Suprapubic skin (tissue), 4 donors: ENCODE measurements around the gene TRIM9. TPM values are rescaled to one million over a fixed set of nuclear protein-coding genes. Genes with fewer than 3 reads are reported as not detected.

Experiments
- DNase-seq, 2 donors: peaks; one replicate each; pipeline ENCODE4 v3.0.0-alpha.2; 2019; ENCODE audit warnings: low spot score in 2 of 2
- H3K27ac ChIP-seq: fragments of 200-600 bp; sonication (generic); one replicate; pipeline ENCODE4 v1.5.1; 2019
- H3K27me3 ChIP-seq: fragments of 200-600 bp; sonication (generic); one replicate; pipeline ENCODE4 v1.5.1; 2019
- H3K36me3 ChIP-seq: fragments of 200-600 bp; sonication (generic); one replicate; pipeline ENCODE4 v1.5.1; 2019
- H3K4me1 ChIP-seq: fragments of 200-600 bp; sonication (generic); one replicate; pipeline ENCODE4 v1.5.1; 2019
- H3K4me3 ChIP-seq: fragments of 200-600 bp; sonication (generic); one replicate; pipeline ENCODE4 v1.5.1; 2019; ENCODE audit warnings: mild to moderate bottlenecking
- H3K9me3 ChIP-seq: fragments of 200-600 bp; sonication (generic); one replicate; pipeline ENCODE4 v1.5.1; 2019
- CTCF ChIP-seq, 2 donors: fragments of 200-600 bp in 1 of 2; fragments of 450-650 bp in 1 of 2; sonication (generic) in 1 of 2; IDR thresholded peaks; one replicate each; pipeline ENCODE4 v1.5.1; 2016 to 2019; ENCODE audit warnings: antibody characterized with exemption in 2 of 2, mild to moderate bottlenecking in 1 of 2, moderate library complexity in 1 of 2
- EP300 ChIP-seq: sonication (generic); formaldehyde crosslinking; IDR thresholded peaks from one replicate; pipeline ENCODE4 v1.6.1; 2017; ENCODE audit warnings: antibody characterized with exemption
- POLR2A ChIP-seq, 2 donors: fragments of 450-650 bp; IDR thresholded peaks; one replicate each; pipeline ENCODE4 v1.6.1; 2017; ENCODE audit warnings: antibody characterized with exemption in 2 of 2, mild to moderate bottlenecking in 2 of 2, moderate library complexity in 2 of 2
- POLR2AphosphoS5 ChIP-seq, 3 donors: sonication (generic); formaldehyde crosslinking; IDR thresholded peaks; one replicate each; pipeline ENCODE4 v1.6.1; 2017; ENCODE audit warnings: antibody characterized with exemption in 3 of 3
- WGBS: methylation state at CpG from one replicate; pipeline ENCODE4 v1.1.5; 2018; 5-methylcytosine and 5-hydroxymethylcytosine counted together
- total RNA-seq, 4 donors: library from RNA; depleted of rRNA; stranded (reverse); fragments of >200 nt; gene quantifications; one replicate each; pipeline ENCODE4 v1.1.0, GENCODE V29; 2016

The TRIM9 gene
- total RNA-seq, 4 donors from 2014 or later = 0.45 to 5.0 (median 1.8) TPM

GRCh38 chr14:51084962-51085361 is 9.9 kb downstream of the TRIM9 start:
- Histone ChIP-seq H3K4me3 (no peak overlapping the region), H3K36me3 (no peaks in the 10 kb centered on the region), H3K9me3 (no peaks in the 10 kb centered on the region), H3K4me1 (peaks cover 5% of the 10 kb centered on the region), H3K27me3 (no peaks in the 10 kb centered on the region), H3K27ac (no peak overlapping the region)
- DNase-seq = no peak
- TF ChIP-seq CTCF (IDR thresholded peaks at IDR 0.05) = no peak
- no peak for TF ChIP-seq POLR2AphosphoS5 (IDR thresholded peaks at IDR 0.05)
- TF ChIP-seq POLR2A (IDR thresholded peaks at IDR 0.05) = no peak
- TF ChIP-seq EP300 = no peak
- WGBS = 93% methylated on average over 3 of the region's 3 CpGs

GRCh38 chr14:51084507-51084906 is 10.4 kb downstream of the TRIM9 start:
- TF ChIP-seq CTCF (IDR thresholded peaks at IDR 0.05) (no peak), EP300 (no peak), POLR2AphosphoS5 (IDR thresholded peaks at IDR 0.05) (no peak), POLR2A (IDR thresholded peaks at IDR 0.05) (no peak)
- Histone ChIP-seq H3K27ac (no peak overlapping the region), H3K4me1 (peaks cover 9% of the 10 kb centered on the region), H3K27me3 (no peaks in the 10 kb centered on the region), H3K36me3 (no peaks in the 10 kb centered on the region), H3K4me3 (no peak overlapping the region), H3K9me3 (no peaks in the 10 kb centered on the region)
- DNase-seq = no peak

- Histone ChIP-seq H3K4me3 (no peak overlapping the region), H3K27me3 (no peaks in the 10 kb centered on the region), H3K27ac (no peak overlapping the region), H3K4me1 (peaks cover 18% of the 10 kb centered on the region), H3K36me3 (no peaks in the 10 kb centered on the region), H3K9me3 (no peaks in the 10 kb centered on the region)
- TF ChIP-seq EP300 (no peak), POLR2AphosphoS5 (IDR thresholded peaks at IDR 0.05) (no peak)
- DNase-seq = no peak
- 80% methylated on average over 1 of the region's 1 CpG for WGBS
Measured at GRCh38 chr14:51082349-51082748, 12.6 kb downstream of the TRIM9 start.

- TF ChIP-seq EP300 (no peak), CTCF (IDR thresholded peaks at IDR 0.05) (no peak), POLR2A (IDR thresholded peaks at IDR 0.05) (no peak), POLR2AphosphoS5 (IDR thresholded peaks at IDR 0.05) (no peak)
- Histone ChIP-seq H3K27me3 (no peaks in the 10 kb centered on the region), H3K4me3 (no peak overlapping the region), H3K9me3 (no peaks in the 10 kb centered on the region), H3K4me1 (peaks cover 18% of the 10 kb centered on the region), H3K36me3 (no peaks in the 10 kb centered on the region), H3K27ac (no peak overlapping the region)
- 75% methylated on average over 3 of the region's 3 CpGs for WGBS
- no peak for DNase-seq
Measured at GRCh38 chr14:51081712-51082111, 13.2 kb downstream of the TRIM9 start.

- no peak overlapping the region for H3K27ac ChIP-seq
- no peaks in the 10 kb centered on the region for H3K9me3 ChIP-seq
- WGBS = 83% methylated on average over 4 of the region's 4 CpGs
- TF ChIP-seq CTCF (IDR thresholded peaks at IDR 0.05) (no peak), POLR2A (IDR thresholded peaks at IDR 0.05) (no peak), EP300 (no peak), POLR2AphosphoS5 (IDR thresholded peaks at IDR 0.05) (no peak)
- no peak overlapping the region for H3K4me3 ChIP-seq
- no peaks in the 10 kb centered on the region for H3K27me3 ChIP-seq
- peaks cover 18% of the 10 kb centered on the region for H3K4me1 ChIP-seq
- no peak for DNase-seq
- H3K36me3 ChIP-seq = no peaks in the 10 kb centered on the region
Measured at GRCh38 chr14:51081209-51081608, 13.7 kb downstream of the TRIM9 start.

GRCh38 chr14:51080645-51081044 is 14.3 kb downstream of the TRIM9 start:
- Histone ChIP-seq H3K4me3 (no peak overlapping the region), H3K4me1 (peaks cover 18% of the 10 kb centered on the region), H3K27me3 (no peaks in the 10 kb centered on the region), H3K27ac (no peak overlapping the region), H3K9me3 (no peaks in the 10 kb centered on the region), H3K36me3 (no peaks in the 10 kb centered on the region)
- 72% methylated on average over 3 of the region's 3 CpGs for WGBS
- TF ChIP-seq EP300 = no peak
- TF ChIP-seq POLR2A (IDR thresholded peaks at IDR 0.05) = no peak
- TF ChIP-seq CTCF (IDR thresholded peaks at IDR 0.05) = no peak
- TF ChIP-seq POLR2AphosphoS5 (IDR thresholded peaks at IDR 0.05) = no peak
- DNase-seq = no peak
